GM18907 (cell line): ENCODE measurements around the gene TIGD2.
"Not testable (repeated sequence)": the region's sequence is repeated elsewhere in the genome, so short reads cannot be mapped to it uniquely, and the experiment has no call there.

ENCODE experiments used
- ATAC-seq: cut with Tn5 transposase; IDR thresholded peaks from one replicate; pipeline ENCODE4 v1.9.1; 2021; ENCODE audit warnings: mild to moderate bottlenecking, moderate library complexity; ENCODE audit not compliant: unreplicated experiment

The TIGD2 gene

DNA sequence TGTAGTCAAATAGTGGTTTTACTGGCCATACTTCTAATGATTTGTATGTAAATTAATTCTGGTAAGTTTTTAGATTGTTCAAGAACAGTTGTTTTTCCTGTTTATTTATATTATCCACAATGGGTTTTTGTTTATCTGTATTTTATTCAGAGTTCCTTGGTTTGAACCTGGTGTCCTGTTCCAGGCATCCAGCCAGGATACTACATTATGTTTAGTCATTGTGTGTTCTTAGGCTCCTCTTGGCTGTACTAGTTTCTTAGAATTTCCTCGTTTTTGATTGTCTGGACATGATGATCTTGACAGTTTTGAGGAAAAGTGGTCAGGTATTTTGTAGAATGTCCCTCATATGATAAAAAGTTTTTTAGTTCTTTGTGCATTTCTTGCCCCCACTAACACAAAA is 7.8 kb downstream of the TIGD2 start:
- ATAC-seq: no peak

DNA sequence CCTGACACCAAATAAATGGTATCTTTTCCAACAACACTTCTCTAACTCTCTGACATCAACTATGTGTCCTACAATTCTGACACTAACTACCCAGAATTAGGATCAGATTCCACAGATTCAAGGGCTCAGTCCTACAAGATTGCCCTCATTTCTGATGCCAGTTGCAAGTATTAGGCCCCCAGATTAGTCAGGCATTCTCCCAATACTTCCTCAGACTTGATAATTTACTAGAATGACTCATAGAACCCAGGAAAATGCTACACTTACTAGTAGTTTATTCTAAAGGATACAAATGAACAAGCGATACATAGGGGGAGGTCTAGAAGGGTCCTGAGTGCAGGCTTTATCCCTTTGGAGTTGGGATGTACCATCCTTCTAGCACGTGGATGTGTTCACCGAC is 8.5 kb downstream of the TIGD2 start:
- ATAC-seq: no peak

- ATAC-seq: no peak
Measured at GRCh38 chr4:89121387-89122068, 10.2 kb downstream of the TIGD2 start.

DNA sequence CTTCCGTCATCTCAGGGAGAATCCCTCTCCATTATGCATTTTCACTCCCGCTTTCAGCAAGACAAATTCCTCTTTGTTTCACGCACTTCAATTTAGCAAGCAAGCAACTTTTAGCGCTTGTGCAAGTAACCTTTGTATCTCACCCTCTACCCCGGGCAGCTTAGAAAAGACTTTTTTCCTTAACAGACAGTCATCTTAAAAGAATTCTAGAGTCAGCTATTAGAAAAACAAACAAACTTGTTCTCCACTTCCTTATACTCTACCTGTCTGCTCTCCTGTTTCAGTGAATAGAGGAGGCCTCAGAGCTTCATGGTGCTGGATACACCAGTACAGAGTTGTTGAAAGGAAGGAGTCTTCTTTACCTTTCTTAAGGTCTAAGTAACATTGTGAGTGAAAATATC is 12.1 kb downstream of the TIGD2 start:
- no peak for ATAC-seq

DNA sequence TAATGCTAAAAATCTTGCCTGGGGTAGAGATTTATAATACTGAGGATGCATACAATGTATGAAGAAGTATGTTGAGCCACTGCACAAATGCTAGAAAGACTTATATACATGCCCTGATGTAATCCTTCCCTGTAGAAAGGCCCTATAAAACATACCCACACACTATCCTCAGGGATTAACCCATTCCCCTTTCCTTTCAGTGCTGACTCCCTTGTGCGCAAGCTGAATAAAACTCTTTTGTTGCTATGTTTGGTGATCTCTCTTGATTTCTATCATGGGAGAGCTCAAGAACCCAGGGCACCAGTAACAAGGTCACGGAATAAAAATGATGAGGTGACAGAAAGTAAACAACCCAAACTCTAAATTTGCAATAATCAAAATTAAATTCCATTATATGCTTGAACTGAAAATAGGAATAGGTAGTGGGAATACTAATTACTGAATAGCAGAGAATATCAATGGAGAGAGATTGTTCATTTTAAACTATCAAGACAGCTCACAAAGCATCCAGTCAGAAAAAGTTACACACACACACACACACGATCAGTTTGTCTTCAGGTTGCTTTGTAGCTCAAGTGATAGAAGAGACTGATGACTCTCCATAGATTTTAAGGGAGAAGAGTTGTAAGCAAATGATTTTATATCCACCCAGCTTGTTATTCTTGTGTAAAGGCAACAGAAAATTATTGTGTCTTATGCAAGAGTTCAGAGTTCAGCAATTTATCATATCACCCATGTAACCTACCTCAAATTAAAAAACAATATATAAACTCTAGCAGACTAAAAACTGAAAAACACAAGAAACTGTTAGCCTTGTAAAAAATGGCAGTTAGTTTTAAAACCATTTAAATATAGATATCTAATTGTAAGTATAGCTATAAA is 14.8 kb downstream of the TIGD2 start:
- ATAC-seq: no peak

GRCh38 chr4:89129080-89129640 is 17.8 kb downstream of the TIGD2 start:
- no peak for ATAC-seq

DNA sequence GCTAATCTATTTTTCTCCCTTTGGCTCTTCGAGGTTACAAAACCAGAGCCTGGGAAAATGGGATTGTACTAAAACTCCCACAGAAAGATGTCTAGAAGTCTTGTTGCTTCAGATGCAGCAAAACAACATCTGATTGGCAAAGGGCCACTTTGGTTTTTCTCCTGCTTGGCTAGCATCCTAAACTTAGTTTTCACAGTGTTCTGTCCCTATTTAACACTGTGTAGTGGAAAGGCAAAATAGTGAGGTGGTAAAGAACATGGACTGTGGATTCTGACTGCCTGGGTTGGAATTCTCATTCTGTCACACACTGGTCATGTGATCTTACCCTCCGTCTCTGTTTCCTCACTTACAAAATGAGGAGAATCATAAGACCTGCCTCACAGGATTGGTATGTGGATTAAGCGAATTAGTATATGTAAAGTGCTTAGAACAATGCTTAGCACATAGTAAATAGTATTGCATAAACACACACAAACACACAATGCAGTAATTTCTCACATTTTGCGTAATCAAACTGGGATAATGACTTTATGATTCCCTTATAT is 23.5 kb downstream of the TIGD2 start:
- no peak for ATAC-seq

- no peak for ATAC-seq
Measured at GRCh38 chr4:89136525-89136924, 25.2 kb downstream of the TIGD2 start.

GRCh38 chr4:89137231-89137630 is 25.9 kb downstream of the TIGD2 start:
- no peak for ATAC-seq

GRCh38 chr4:89137695-89138094 is 26.4 kb downstream of the TIGD2 start:
- ATAC-seq: no peak

DNA sequence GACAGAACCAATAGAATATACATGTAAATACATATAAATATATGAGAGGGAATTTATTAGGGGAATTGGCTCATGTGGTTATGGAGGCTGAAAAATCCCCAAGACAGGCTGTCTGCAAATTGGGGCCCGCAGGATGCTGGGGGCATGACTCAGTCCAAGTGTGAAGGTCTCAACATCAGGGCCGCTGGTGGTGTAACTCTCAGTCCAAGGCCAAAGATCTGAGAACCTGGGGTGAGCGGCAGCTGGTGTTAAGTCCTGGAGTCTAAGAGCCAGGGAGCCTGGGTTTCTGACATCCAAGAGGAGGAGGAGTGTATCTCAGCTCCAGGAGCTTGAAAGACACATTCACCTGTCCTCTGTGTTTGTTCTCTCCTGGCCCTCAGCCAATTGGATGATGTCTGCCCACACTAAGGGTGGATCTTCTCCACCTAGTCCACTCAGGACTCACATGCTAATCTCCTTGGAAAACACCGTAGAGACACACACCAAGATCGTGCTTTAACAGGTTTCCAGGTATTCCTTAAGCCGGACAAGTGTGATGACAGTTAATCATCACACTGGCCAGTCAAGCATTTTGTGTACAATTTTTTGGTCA is 28.9 kb downstream of the TIGD2 start:
- no peak for ATAC-seq

- ATAC-seq: peak; percentile 91
Measured at GRCh38 chr4:89142691-89143669, 31.6 kb downstream of the TIGD2 start.

- ATAC-seq: not testable (repeated sequence)
Measured at GRCh38 chr4:89144652-89145051, 33.3 kb downstream of the TIGD2 start.

GRCh38 chr4:89146196-89146595 is 34.9 kb downstream of the TIGD2 start:
- ATAC-seq: no peak

DNA sequence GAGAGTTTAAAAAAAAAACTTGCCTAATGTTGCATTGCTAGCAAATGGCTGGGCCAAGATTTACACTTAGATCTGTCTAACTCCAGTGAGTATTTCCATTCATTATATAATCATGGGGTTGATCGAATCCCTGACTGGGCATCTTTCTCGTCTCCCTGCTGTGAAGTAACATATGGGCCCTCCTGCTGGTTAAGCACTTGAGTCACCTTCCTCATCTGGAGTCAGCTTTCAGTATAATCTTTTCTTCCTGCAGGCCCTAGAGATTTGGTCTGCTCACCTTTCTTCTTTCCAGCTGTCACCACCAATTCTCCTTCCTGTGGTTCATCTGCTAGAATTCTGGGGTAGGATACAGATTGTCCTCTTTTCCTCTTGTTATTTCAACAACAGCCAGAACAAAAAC is 41.6 kb downstream of the TIGD2 start:
- no peak for ATAC-seq

DNA sequence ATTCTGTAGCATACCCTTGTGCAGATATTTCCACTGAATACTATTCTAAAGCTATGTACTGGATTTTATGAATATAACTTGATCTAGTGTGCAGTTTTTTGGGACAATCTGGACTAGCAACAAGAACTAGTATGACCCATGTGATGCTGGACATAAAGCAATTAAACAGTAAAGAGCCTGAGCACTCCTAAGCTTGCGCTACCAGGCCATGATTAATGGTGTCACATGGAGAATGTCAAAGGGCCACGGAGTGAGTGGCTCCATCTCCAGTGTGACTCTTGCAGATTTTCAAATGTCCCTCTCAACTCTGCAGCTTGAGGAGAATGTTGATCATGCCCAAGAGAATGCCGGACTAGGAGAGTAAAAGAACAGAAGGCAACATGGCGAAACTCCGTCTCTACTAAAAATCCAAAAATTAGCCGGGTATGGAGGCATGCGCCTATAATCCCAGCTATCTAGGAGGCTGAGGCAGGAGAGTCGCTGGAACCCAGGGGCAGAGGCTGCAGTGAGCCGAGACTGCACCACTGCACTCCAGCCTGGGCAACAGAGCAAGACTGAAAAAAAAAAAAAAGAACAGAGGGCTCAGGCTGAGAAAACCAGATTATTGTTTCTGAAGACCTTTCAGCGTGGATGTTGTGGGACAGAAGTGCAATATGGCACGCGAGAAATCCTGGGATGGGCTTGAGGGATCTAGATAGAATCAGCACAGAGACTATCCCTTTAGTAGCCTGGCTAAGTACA is 45.0 kb downstream of the TIGD2 start:
- no peak for ATAC-seq

GRCh38 chr4:89157488-89158024 is 46.2 kb downstream of the TIGD2 start:
- ATAC-seq: no peak

DNA sequence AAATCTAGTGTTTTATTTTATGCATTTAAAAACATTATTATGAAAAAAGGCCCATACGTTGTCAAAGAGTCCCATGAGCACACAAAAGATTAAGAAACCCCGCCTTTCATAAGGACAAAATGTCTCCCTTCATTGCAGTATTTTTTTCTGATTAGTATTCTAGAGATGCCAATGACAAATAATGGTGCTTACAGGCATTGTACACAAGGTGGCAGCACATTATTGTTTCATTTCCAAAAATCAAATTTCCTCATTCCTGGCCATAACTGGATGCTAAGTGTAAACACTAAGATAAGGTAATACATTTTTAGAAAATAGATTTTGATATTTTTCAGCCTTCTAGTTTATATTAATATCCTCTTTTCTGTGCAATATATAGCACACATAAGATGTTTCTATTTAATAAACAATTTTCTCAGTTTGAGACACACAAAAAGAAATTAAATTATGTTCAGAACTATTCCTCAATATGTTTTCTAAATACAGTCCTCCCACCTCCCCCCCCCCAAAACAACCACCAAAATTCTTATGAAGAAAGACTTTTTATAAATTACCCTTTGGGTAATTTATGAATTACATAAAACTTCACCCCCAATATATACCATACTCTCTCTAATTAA is 47.7 kb downstream of the TIGD2 start:
- ATAC-seq: peak; percentile 75

GRCh38 chr4:89160806-89161205 is 49.5 kb downstream of the TIGD2 start:
- no peak for ATAC-seq
